Heart right ventricle (tissue), 16 donors: ENCODE results near the gene CCDC73. TPM values are rescaled to one million over a fixed set of nuclear protein-coding genes. Genes with fewer than 3 reads are reported as not detected.

ENCODE experiments used
- ATAC-seq, 8 donors: fragments of 200-7000 bp; cut with Tn5 transposase; one replicate each; pipeline ENCODE4 v1.9.1; 2020; ENCODE audit warnings: mild to moderate bottlenecking in 8 of 8, moderate library complexity in 8 of 8, moderate number of reproducible peaks in 1 of 8
- DNase-seq, 2 donors: peaks; one replicate each; pipeline ENCODE4 v3.0.0-alpha.2; 2020
- H3K27ac ChIP-seq, 10 donors: fragments of 200-600 bp; sonication (generic) in 2 of 10; one replicate each; pipeline versions ENCODE4 v1.5.0 to v1.8.0; 2020 to 2022; ENCODE audit warnings: mild to moderate bottlenecking in 3 of 10
- H3K27me3 ChIP-seq, 7 donors: fragments of 200-600 bp; one replicate each; pipeline ENCODE4 v1.8.0; 2021 to 2022; ENCODE audit warnings: mild to moderate bottlenecking in 2 of 7
- H3K36me3 ChIP-seq, 9 donors: fragments of 200-600 bp; sonication (generic) in 1 of 9; one replicate each; pipeline versions ENCODE4 v1.5.0 to v1.8.0; 2020 to 2022; ENCODE audit warnings: mild to moderate bottlenecking in 2 of 9
- H3K4me1 ChIP-seq, 9 donors: fragments of 200-600 bp; sonication (generic) in 1 of 9; one replicate each; pipeline versions ENCODE4 v1.5.0 to v1.8.0; 2020 to 2022; ENCODE audit warnings: mild to moderate bottlenecking in 4 of 9
- H3K4me3 ChIP-seq, 10 donors: fragments of 200-600 bp; sonication (generic) in 2 of 10; one replicate each; pipeline versions ENCODE4 v1.5.0 to v1.8.0; 2020 to 2022; ENCODE audit warnings: mild to moderate bottlenecking in 7 of 10, moderate library complexity in 2 of 10
- H3K9me3 ChIP-seq, 11 donors: fragments of 200-600 bp in 10 of 11; sonication (generic) in 2 of 11; one replicate each; pipeline versions ENCODE4 v1.5.0 to v1.8.0; 2013 to 2022; ENCODE audit warnings: mild to moderate bottlenecking in 2 of 11, control low read depth in 1 of 11, moderate library complexity in 1 of 11
- WGBS, 2 donors: extraction: QIAGEN DNeasy Blood & Tissue Kit; methylation state at CpG; one replicate each; pipeline ENCODE4 v1.1.7; 2013; ENCODE audit warnings: inconsistent platforms in 1 of 2; 5-methylcytosine and 5-hydroxymethylcytosine counted together
- intact Hi-C, 10 donors: fragments of 100-400 bp; cut with DNase I; formaldehyde crosslinking; loops; one replicate each; pipeline versions ENCODE4 v1.11.1 to v1.14.2; 2022
- polyA plus RNA-seq, 2 donors: library from polyadenylated mRNA; stranded (reverse); fragments of 200-250 nt; gene quantifications; one replicate each; pipeline ENCODE4 v1.2.3, GENCODE V29; 2013
- total RNA-seq, 10 donors: library from RNA; stranded (reverse); fragmentation: NEBNext Ultra II Directional in 3 of 10; extraction: Animal tissue kit (Norgen Biotek cat#: 25700) in 3 of 10; gene quantifications; one replicate each; pipeline versions ENCODE4 v1.2.1 to v1.2.4, GENCODE V29; 2021 to 2023
- TF ChIP-seq, protein P1 (sequence below), 9 donors: fragments of 200-600 bp; sonication (generic) in 2 of 9; IDR thresholded peaks; one replicate each; pipeline versions ENCODE4 v1.5.0 to v1.8.0; 2021 to 2022; ENCODE audit warnings: antibody characterized with exemption in 9 of 9, mild to moderate bottlenecking in 5 of 9, moderate library complexity in 1 of 9
- donor health status: Arrhythmogenic right ventricular cardiomyopathy.
- donor health status: ischemic (EF 13 %, LVEDD 7.1; RV severe dilation, severe dysfunction).
- donor health status: healthy with polysubstance abuse.
- donor health status: DM: no; HTN: yes; CAD: no.
- donor health status: DM: no; HTN: no; CAD: no.
- donor health status: ischemic (EF 25% LVEDD 6.9; RV normal size, moderate dysfunction).
- donor health status: ischemic (EF 25% LVEDD 5.7; RV mildly dilated, moderate dysfunction).
- donor health status: healthy.
- donor health status: DM: yes; HTN: yes; CAD: no.
- donor health status: Ischemic cardiomyopathy.
- donor health status: ischemic (EF 35%, LVEDD 5.7; RV mildly dilated, moderate dysfunction).
- donor health status: nonischemic (EF 11% LVEDD 7.7; RV severe dilation, severe dysfunction).
- donor health status: DM: yes; HTN: yes; CAD: no.
- donor health status: PGD.
- donor health status: ischemic (EF 29% LVEDD 5.4; RV normal size, mild dysfunction).
- donor health status: nonischemic (EF 23%, LVEDD 6.1; RV moderate dilation, normal function).

The CCDC73 gene
- total and polyA plus RNA-seq, 12 donors = 0.01 TPM; not detected in 11

DNA sequence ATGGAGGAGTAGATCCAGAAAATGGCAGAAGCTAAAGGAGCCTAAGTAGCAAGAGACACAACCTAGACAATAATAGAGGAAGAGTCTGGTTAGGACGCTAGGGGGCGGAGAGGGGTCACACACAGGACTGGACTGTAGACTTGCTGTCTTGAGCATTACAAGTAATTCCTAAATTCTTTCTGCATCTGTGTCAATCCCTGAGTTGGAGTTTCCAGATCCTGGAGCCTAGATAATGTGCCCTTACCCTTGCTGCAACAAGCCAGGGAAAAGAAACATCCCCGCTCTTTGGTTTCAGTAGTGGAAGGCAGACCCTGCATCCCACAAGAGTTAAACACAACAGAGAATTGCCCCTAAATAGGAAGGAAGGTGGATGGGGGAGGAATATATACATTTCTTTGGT is 14.9 kb upstream of the CCDC73 start:
- TF ChIP-seq, protein P1, sequence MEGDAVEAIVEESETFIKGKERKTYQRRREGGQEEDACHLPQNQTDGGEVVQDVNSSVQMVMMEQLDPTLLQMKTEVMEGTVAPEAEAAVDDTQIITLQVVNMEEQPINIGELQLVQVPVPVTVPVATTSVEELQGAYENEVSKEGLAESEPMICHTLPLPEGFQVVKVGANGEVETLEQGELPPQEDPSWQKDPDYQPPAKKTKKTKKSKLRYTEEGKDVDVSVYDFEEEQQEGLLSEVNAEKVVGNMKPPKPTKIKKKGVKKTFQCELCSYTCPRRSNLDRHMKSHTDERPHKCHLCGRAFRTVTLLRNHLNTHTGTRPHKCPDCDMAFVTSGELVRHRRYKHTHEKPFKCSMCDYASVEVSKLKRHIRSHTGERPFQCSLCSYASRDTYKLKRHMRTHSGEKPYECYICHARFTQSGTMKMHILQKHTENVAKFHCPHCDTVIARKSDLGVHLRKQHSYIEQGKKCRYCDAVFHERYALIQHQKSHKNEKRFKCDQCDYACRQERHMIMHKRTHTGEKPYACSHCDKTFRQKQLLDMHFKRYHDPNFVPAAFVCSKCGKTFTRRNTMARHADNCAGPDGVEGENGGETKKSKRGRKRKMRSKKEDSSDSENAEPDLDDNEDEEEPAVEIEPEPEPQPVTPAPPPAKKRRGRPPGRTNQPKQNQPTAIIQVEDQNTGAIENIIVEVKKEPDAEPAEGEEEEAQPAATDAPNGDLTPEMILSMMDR (IDR thresholded peaks at IDR 0.05) = peak; percentile 24 to 79 (median 68)
- H3K4me3 ChIP-seq = no peak overlapping the region
- 13 to 26% methylated on average over 3 of the region's 3 CpGs for WGBS, 2 donors
- H3K4me1 ChIP-seq = no peaks in the 10 kb centered on the region
- intact Hi-C loops = loop anchor here in 5 of 10 donors (2.0 to 10.0 kb wide), 4 partner anchors 253 to 258 kb away; no protein-coding TSS in a partner anchor
- H3K27me3 ChIP-seq = peaks cover 0 to 6% (median 0%) of the 10 kb centered on the region in 7 donors
- DNase-seq = peak; percentile 30 to 62
- ATAC-seq = peak in 6 of 8 donors; percentile 63 to 91 (median 79)
- H3K36me3 ChIP-seq = no peaks in the 10 kb centered on the region
- H3K27ac ChIP-seq = no peak overlapping the region
- no peaks in the 10 kb centered on the region for H3K9me3 ChIP-seq

DNA sequence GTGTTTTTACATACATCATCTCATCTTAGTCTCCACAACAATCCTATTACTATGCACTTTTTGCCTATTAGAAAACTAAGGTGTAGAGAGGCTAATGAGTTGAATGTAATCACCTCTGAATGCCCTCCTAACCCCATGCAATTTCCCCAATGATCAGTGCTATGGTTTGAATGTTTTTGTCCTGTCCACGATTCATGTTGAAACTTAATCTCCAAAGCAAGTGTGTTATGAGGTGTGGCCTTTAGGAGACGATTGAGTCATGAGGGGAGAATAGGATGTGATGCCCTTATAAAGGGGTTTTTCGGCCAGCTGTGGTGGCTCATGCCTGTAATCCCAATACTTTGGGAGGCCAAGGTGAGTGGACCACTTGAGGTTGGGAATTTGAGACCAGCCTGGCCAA is 2.0 kb upstream of the CCDC73 start:
- Histone ChIP-seq H3K27ac (no peak overlapping the region), H3K27me3 (peaks cover 0 to 13% (median 0%) of the 10 kb centered on the region in 7 donors), H3K36me3 (no peaks in the 10 kb centered on the region), H3K9me3 (no peaks in the 10 kb centered on the region), H3K4me3 (no peak overlapping the region), H3K4me1 (peaks cover 0 to 9% (median 0%) of the 10 kb centered on the region in 9 donors)
- intact Hi-C loops = loop anchor here in 4 of 10 donors (5.0 to 10.0 kb wide), 3 partner anchors 82 to 474 kb away; no protein-coding TSS in a partner anchor
- no peak for DNase-seq
- no peak for ATAC-seq
- TF ChIP-seq, protein P1 (IDR thresholded peaks at IDR 0.05) = no peak
- 71 to 85% methylated on average over 3 of the region's 3 CpGs for WGBS, 2 donors

DNA sequence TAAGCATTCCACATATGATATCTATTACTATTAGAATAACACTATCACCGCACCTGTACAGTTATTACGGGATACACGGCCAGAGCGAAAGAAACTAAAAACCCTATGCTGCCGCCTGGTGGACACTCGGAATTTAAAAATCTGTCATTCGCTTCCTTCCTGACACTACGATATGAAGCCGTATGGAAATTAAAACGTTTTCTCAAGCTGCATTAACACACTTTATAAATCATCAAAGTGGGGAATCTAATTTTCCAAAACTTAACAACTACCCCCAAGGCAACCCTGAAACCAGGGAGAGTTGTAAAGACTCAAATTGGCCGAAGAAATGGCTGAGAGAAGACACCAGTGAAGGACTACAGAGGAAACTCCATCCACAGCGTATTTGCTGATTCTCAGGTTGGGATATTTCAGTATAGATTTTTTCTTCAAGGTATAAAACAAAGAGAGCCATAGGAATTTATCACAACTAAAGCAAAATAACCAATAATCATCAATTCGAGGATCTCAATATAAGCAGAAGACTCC is 1.4 kb downstream of the CCDC73 start:
- Histone ChIP-seq H3K27me3 (peaks cover 0 to 20% (median 6%) of the 10 kb centered on the region in 7 donors), H3K27ac (no peak overlapping the region), H3K9me3 (no peaks in the 10 kb centered on the region), H3K4me3 (peak overlapping the region in 5 of 10 donors; percentile 0 to 21 (median 12)), H3K36me3 (no peaks in the 10 kb centered on the region), H3K4me1 (peaks cover 0 to 9% (median 0%) of the 10 kb centered on the region in 9 donors)
- DNase-seq (peak; percentile 24 to 51), ATAC-seq (peak in 6 of 8 donors; percentile 20 to 79 (median 58))
- WGBS, 2 donors = 16% methylated on average over 13 of the region's 13 CpGs
- intact Hi-C loops = loop anchor here in 9 of 10 donors (2.0 to 10.0 kb wide), 9 partner anchors 78 to 471 kb away; no protein-coding TSS in a partner anchor
- TF ChIP-seq, protein P1 (IDR thresholded peaks at IDR 0.05) = peak; percentile 43 to 79 (median 72)

DNA sequence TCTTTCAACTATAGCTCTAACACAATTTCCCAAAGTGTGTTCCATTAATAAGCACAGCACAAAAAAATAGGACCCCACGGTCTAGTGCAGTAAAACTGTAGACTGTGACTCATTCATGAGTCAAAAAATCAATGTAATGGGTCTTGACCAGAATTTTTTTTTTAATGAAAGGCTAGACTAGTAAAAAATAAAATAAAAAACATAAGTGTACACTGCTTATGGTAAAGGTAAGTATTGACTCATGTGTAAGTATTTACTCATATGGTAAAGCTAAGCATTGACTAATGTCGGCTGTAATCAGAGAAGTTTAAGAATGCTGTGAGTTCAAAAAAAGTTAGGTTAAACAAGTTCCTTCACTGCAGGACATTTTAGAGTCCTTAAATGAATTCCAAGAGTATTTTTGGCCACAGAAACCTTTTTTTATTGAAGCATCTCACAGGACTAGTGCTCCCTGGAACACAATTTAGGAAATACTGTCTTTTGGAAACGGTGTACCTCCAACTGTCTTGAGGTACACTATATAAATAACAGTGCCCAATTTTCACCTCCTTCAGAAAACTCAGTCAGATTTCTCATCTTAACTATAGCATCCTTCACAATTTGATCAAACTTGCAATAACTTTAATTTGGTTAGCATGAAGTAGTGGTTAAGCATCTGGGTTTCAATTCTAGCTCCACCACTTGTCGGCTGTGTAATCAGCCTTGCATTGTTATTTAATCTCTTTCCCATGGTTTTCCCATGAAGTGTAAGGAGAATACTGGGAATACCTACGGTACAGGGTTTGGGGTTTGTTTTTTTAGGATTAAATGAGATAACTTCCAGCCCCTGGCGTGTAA is 2.1 kb downstream of the CCDC73 start:
- Histone ChIP-seq H3K27me3 (peaks cover 0 to 24% (median 8%) of the 10 kb centered on the region in 7 donors), H3K4me3 (peak overlapping the region in 5 of 10 donors; percentile 0 to 21 (median 12)), H3K36me3 (no peaks in the 10 kb centered on the region), H3K9me3 (no peaks in the 10 kb centered on the region), H3K4me1 (peaks cover 0 to 9% (median 0%) of the 10 kb centered on the region in 9 donors), H3K27ac (no peak overlapping the region)
- TF ChIP-seq, protein P1 (IDR thresholded peaks at IDR 0.05) = no peak
- intact Hi-C loops = loop anchor here in 9 of 10 donors (2.0 to 10.0 kb wide), 9 partner anchors 78 to 470 kb away; no protein-coding TSS in a partner anchor
- ATAC-seq (peak in 1 of 8 donors; percentile 11), DNase-seq (no peak)
- 34 to 36% methylated on average over 6 of the region's 6 CpGs for WGBS, 2 donors
